Calu3 (cell line): ENCODE measurements around the gene BLVRB. TPM values are rescaled to one million over a fixed set of nuclear protein-coding genes. Genes with fewer than 3 reads are reported as not detected.

Experiments used
- BruUV-seq: library from RNA; stranded (reverse); fragments of 400-500 nt; replicated peaks from 2 replicates; lab custom pipeline; 2021; lab: Mats Ljungman, UMichigan
- CTCF ChIA-PET: fragments of 300-600 bp; sonication (Branson Sonifier 250); formaldehyde crosslinking; loops from one replicate; lab custom pipeline; 2022; ENCODE audit warnings: antibody characterized with exemption; lab: Charles Lee
- DNase-seq: peaks from one replicate; pipeline ENCODE4 v3.0.0; 2022
- H3K27ac Mint-ChIP-seq: one replicate; pipeline ENCODE4 v1.8.0; 2022; ENCODE audit warnings: mixed read lengths; ENCODE audit not compliant: unreplicated experiment
- H3K27me3 Mint-ChIP-seq: one replicate; pipeline ENCODE4 v1.8.0; 2022; ENCODE audit warnings: mixed read lengths; ENCODE audit not compliant: unreplicated experiment
- H3K36me3 Mint-ChIP-seq: one replicate; pipeline ENCODE4 v1.8.0; 2022; ENCODE audit warnings: mild to moderate bottlenecking, moderate library complexity, mixed read lengths; ENCODE audit not compliant: insufficient read depth, unreplicated experiment
- H3K4me1 Mint-ChIP-seq: one replicate; pipeline ENCODE4 v1.8.0; 2022; ENCODE audit warnings: mild to moderate bottlenecking, low read depth, mixed read lengths; ENCODE audit not compliant: unreplicated experiment
- H3K4me3 Mint-ChIP-seq: one replicate; pipeline ENCODE4 v1.8.0; 2022; ENCODE audit warnings: mild to moderate bottlenecking, low read depth, moderate library complexity, mixed read lengths; ENCODE audit not compliant: unreplicated experiment
- H3K9me3 Mint-ChIP-seq: one replicate; pipeline ENCODE4 v1.8.0; 2022; ENCODE audit warnings: low read depth, mixed read lengths; ENCODE audit not compliant: unreplicated experiment
- intact Hi-C: fragments of 100-400 bp; cut with micrococcal nuclease; formaldehyde crosslinking; loops from one replicate; pipeline ENCODE4 v1.10.0; 2022; ENCODE audit not compliant: unreplicated experiment
- total RNA-seq: library from RNA; stranded (reverse); gene quantifications from 2 replicates; pipeline ENCODE4 v1.2.3, GENCODE V29; 2022
- TF ChIP-seq, protein P1 (sequence below): fragments of 200-600 bp; IDR thresholded peaks from one replicate; pipeline ENCODE4 v1.8.0; 2022; ENCODE audit warnings: antibody characterized with exemption; ENCODE audit not compliant: unreplicated experiment

The BLVRB gene
- total RNA-seq, 1 experiment from 2014 or later = 107 TPM

DNA sequence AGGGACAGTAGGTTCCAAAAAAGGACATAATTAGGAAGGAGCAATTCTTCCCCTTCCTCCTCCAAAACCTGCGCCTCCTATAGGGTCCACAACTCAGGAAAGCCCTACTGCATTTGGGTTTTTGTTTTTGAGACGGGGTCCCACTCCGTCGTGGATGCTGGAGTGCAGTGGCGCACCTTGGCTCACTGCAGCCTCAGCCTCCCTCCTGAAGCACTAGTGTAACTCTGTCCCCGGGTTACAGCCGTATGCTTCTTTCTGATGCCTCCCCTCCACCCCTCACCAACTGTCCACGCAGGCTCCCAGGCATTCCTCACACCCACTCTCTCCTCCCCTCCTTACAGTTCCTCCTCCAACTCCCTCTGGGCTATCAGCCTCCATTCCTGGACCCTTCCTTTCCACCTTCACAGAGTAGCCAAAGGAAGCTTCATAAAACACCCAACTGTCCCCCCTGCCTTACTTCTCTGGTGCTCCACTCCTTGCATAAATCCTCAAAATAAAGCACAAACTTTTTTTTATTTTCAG lies 19.2 kb downstream of the BLVRB start:
- no TSS peak for BruUV-seq
- intact Hi-C loops = loop anchor here (10.0 kb wide), 1 partner anchor 142 kb away; no protein-coding TSS in a partner anchor
- CTCF ChIA-PET = interaction anchor here (1.2 kb wide), 1 partner anchor 19 kb away, joined by 4 read pairs; the partner anchor contains the start of gene BLVRB
- Mint-ChIP-seq H3K4me1 (peaks cover 14% of the 10 kb centered on the region), H3K36me3 (peaks cover 65% of the 10 kb centered on the region), H3K4me3 (no peak overlapping the region), H3K27ac (no peak overlapping the region), H3K9me3 (no peaks in the 10 kb centered on the region), H3K27me3 (no peaks in the 10 kb centered on the region)
- DNase-seq = no peak
- TF ChIP-seq, protein P1, sequence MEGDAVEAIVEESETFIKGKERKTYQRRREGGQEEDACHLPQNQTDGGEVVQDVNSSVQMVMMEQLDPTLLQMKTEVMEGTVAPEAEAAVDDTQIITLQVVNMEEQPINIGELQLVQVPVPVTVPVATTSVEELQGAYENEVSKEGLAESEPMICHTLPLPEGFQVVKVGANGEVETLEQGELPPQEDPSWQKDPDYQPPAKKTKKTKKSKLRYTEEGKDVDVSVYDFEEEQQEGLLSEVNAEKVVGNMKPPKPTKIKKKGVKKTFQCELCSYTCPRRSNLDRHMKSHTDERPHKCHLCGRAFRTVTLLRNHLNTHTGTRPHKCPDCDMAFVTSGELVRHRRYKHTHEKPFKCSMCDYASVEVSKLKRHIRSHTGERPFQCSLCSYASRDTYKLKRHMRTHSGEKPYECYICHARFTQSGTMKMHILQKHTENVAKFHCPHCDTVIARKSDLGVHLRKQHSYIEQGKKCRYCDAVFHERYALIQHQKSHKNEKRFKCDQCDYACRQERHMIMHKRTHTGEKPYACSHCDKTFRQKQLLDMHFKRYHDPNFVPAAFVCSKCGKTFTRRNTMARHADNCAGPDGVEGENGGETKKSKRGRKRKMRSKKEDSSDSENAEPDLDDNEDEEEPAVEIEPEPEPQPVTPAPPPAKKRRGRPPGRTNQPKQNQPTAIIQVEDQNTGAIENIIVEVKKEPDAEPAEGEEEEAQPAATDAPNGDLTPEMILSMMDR = no peak

DNA sequence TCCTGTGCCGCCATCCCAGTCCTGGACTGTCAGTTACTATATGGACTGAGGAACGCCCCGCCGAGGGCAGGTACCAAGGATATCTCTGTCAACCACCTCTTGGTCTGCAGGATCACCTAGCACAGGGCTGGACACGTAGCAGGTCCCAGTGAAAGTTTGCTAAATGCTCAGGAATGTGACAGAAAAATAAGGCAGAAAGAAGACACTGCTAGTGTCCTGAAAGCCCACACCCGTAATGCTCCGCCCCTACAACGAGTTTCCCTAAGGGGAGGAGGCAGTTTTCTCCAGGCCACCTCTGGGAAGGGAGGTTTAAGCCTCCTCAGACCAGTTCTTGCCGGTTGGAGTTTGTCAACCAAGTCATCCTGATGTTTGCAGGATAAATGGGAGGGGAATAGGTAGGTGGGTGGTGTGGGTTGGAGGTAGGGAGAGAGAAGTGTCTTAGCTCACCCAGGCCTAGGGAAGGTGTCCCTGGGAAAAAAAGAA lies 19.7 kb downstream of the BLVRB start:
- BruUV-seq = no TSS peak
- Mint-ChIP-seq H3K36me3 (peaks cover 68% of the 10 kb centered on the region), H3K27ac (peak overlapping the region; percentile 29), H3K4me1 (peaks cover 14% of the 10 kb centered on the region), H3K27me3 (no peaks in the 10 kb centered on the region), H3K4me3 (no peak overlapping the region), H3K9me3 (no peaks in the 10 kb centered on the region)
- CTCF ChIA-PET = no interaction called here
- TF ChIP-seq, protein P1 = no peak
- no peak for DNase-seq
- intact Hi-C loops = loop anchor here (10.0 kb wide), 1 partner anchor 141 kb away; no protein-coding TSS in a partner anchor

DNA sequence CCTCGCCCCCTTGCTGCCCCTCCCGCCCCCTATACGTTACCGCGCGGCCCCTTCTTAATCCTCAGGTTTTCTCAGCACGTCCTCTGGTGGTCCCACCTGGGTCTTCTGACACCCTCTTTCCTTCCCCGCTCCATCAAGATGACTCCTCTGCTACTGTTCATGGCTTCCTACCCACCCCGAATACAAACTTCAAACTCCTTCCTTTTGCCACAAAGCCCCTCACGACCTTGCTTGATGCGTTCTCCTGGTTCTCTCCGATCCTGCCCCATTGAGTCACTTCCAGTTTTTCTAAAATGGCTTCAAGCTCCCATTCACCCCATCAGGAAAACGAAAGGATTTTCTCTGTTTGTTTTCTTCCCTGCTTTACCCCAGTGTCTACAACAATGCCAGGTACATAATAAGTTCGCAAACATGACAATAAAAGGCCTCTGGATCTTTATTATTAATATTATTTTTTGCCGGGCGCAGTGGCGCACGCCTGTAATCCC lies 20.7 kb downstream of the BLVRB start:
- TF ChIP-seq, protein P1 = no peak
- no peaks in the 10 kb centered on the region for H3K9me3 Mint-ChIP-seq
- DNase-seq = no peak
- intact Hi-C loops = loop anchor here (10.0 kb wide), 1 partner anchor 140 kb away; no protein-coding TSS in a partner anchor
- H3K36me3 Mint-ChIP-seq = peaks cover 68% of the 10 kb centered on the region
- peak overlapping the region; percentile 92 for H3K27ac Mint-ChIP-seq
- H3K27me3 Mint-ChIP-seq = no peaks in the 10 kb centered on the region
- H3K4me3 Mint-ChIP-seq = peak overlapping the region; percentile 90
- CTCF ChIA-PET = interaction anchor here (0.6 to 1.4 kb wide), 3 partner anchors 19 to 24 kb away, joined by 3 to 7 read pairs (median 3); partner anchors contain the start of gene SERTAD1
- H3K4me1 Mint-ChIP-seq = peaks cover 15% of the 10 kb centered on the region
- BruUV-seq = TSS peak; percentile 78

DNA sequence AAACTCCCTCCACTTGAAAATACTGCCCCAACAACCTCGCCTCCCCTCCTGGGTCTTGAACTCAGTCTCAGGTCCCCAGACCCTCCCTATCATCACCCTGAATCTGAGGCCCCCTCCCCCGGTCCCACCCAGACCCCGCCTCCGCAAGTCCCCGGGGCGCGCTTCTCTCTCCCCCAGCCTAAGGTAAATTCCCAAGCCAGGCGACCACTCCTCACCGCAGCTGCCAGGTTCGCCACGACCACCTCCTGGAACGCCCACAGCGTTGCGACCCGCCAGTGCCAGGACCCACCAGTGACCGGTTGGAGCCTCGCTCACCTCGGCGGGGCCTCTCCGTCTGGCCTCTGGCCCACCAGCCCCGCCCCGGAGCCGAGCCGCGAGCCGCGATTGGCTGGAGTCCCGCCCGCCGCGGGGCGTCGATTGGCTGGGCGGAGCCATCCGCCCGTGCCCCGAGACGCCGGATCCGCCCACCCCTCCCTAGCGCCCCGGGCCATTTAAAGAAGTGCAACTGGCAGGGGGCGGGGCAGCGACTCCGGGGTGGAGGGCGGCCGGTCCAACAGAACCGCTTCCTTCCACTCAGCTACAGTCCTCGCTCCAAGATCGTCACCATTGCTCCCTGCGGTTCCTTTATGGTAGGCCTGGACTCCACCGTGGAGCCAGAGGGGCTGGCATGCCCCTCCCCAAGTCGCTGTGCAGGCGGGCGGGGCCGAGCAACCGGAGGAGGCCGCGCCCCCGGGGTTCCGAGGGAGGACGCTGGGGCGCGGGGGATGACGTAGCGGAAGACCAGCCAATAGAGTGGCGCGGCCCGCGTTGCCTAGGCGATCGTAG lies 21.3 kb downstream of the BLVRB start, which contains the start of gene SERTAD3:
SERTAD3 (minus strand) TSS at position 336 of the 825 bp plus-strand sequence. CDS start 2,255 bp downstream, outside the sequence.
- intact Hi-C loops = loop anchor here (10.0 kb wide), 1 partner anchor 139 kb away; no protein-coding TSS in a partner anchor
- CTCF ChIA-PET = interaction anchor here (0.6 to 1.4 kb wide), 5 partner anchors 18 to 504 kb away, joined by 3 to 7 read pairs (median 3); partner anchors contain the start of gene SERTAD1

More for the DNA sequence above, 21.3 kb downstream of the BLVRB start, which contains the start of gene SERTAD3:
- Mint-ChIP-seq H3K36me3 (peaks cover 69% of the 10 kb centered on the region), H3K4me3 (peak within 1 kb of the TSS; percentile 90), H3K4me1 (peaks cover 22% of the 10 kb centered on the region), H3K9me3 (no peaks in the 10 kb centered on the region), H3K27ac (peak within 1 kb of the TSS; percentile 92), H3K27me3 (no peaks in the 10 kb centered on the region)
- no TSS peak for BruUV-seq
- DNase-seq = peak; percentile 100
- TF ChIP-seq, protein P1 = no peak
